Measurements from ENCODE around the gene MOSPD3.

The MOSPD3 gene

GRCh38 chr7:100595188-100595587 lies 17.2 kb upstream of the MOSPD3 start:
- Histone ChIP-seq H3K4me1 (ENCODE audit: insufficient read depth, low read length, severe bottlenecking) (no peaks in the 10 kb centered on the region), H2AFZ (ENCODE audit: low read length) (no peak overlapping the region), H3K4me2 (ENCODE audit: low read length) (no peak overlapping the region), H3K9me2 (ENCODE audit: low read depth, low read length) (no peaks in the 10 kb centered on the region), H3K9me3 (ENCODE audit: low read length) (no peaks in the 10 kb centered on the region), H3F3A (ENCODE audit: insufficient read depth, low read length) (no peaks in the 10 kb centered on the region), H3K27ac (ENCODE audit: low read depth, low read length, poor library complexity, severe bottlenecking) (no peak overlapping the region), H3K36me3 (ENCODE audit: insufficient read depth, low read length) (no peaks in the 10 kb centered on the region; the same call in 1 of the 2 replicates), H3K27me3 (ENCODE audit: insufficient read depth, low read length) (peaks cover 19% of the 10 kb centered on the region), H4K20me1 (ENCODE audit: insufficient read depth, low read length) (no peaks in the 10 kb centered on the region), H3K79me2 (ENCODE audit: insufficient read depth, low read length) (no peaks in the 10 kb centered on the region), H3K4me3 (ENCODE audit: low read depth, low read length, poor library complexity, severe bottlenecking) (no peak overlapping the region), H3K9ac (ENCODE audit: low read length) (no peak overlapping the region)
- TF ChIP-seq, protein P1, sequence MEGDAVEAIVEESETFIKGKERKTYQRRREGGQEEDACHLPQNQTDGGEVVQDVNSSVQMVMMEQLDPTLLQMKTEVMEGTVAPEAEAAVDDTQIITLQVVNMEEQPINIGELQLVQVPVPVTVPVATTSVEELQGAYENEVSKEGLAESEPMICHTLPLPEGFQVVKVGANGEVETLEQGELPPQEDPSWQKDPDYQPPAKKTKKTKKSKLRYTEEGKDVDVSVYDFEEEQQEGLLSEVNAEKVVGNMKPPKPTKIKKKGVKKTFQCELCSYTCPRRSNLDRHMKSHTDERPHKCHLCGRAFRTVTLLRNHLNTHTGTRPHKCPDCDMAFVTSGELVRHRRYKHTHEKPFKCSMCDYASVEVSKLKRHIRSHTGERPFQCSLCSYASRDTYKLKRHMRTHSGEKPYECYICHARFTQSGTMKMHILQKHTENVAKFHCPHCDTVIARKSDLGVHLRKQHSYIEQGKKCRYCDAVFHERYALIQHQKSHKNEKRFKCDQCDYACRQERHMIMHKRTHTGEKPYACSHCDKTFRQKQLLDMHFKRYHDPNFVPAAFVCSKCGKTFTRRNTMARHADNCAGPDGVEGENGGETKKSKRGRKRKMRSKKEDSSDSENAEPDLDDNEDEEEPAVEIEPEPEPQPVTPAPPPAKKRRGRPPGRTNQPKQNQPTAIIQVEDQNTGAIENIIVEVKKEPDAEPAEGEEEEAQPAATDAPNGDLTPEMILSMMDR (IDR thresholded peaks at IDR 0.05; ENCODE audit: low read length): no peak
- no peak for TF ChIP-seq EZH2 (IDR thresholded peaks at IDR 0.05; ENCODE audit: borderline replicate concordance, low read length)

GRCh38 chr7:100598425-100598824 lies 13.9 kb upstream of the MOSPD3 start:
- Histone ChIP-seq H3K36me3 (ENCODE audit: insufficient read depth, low read length) (no peaks in the 10 kb centered on the region), H3F3A (ENCODE audit: insufficient read depth, low read length) (no peaks in the 10 kb centered on the region)

GRCh38 chr7:100599911-100600729 lies 12.2 kb upstream of the MOSPD3 start:
- H2AFZ ChIP-seq (ENCODE audit: low read length): no peak overlapping the region
- TF ChIP-seq, protein P1 (IDR thresholded peaks at IDR 0.05; ENCODE audit: low read length): peak; percentile 85
- TF ChIP-seq EZH2 (IDR thresholded peaks at IDR 0.05; ENCODE audit: borderline replicate concordance, low read length): no peak
- no peaks in the 10 kb centered on the region for H3K36me3 ChIP-seq (ENCODE audit: insufficient read depth, low read length)
- H3K4me2 ChIP-seq (ENCODE audit: low read length): no peak overlapping the region
- H3K9ac ChIP-seq (ENCODE audit: low read length): no peak overlapping the region
- no peaks in the 10 kb centered on the region for H3K79me2 ChIP-seq (ENCODE audit: insufficient read depth, low read length)
- H3K27ac ChIP-seq (ENCODE audit: low read depth, low read length, poor library complexity, severe bottlenecking): no peak overlapping the region
- no peaks in the 10 kb centered on the region for H3F3A ChIP-seq (ENCODE audit: insufficient read depth, low read length)
- H3K9me3 ChIP-seq (ENCODE audit: low read length): no peaks in the 10 kb centered on the region
- H3K4me3 ChIP-seq (ENCODE audit: low read depth, low read length, poor library complexity, severe bottlenecking): no peak overlapping the region
- H3K9me2 ChIP-seq (ENCODE audit: low read depth, low read length): no peaks in the 10 kb centered on the region
- peaks cover 12% of the 10 kb centered on the region for H3K4me1 ChIP-seq (ENCODE audit: insufficient read depth, low read length, severe bottlenecking)
- H3K27me3 ChIP-seq (ENCODE audit: insufficient read depth, low read length): peaks cover 3% of the 10 kb centered on the region
- H4K20me1 ChIP-seq (ENCODE audit: insufficient read depth, low read length): no peaks in the 10 kb centered on the region

More at GRCh38 chr7:100598425-100598824, 13.9 kb upstream of the MOSPD3 start:
- no peak overlapping the region for H3K4me2 ChIP-seq (ENCODE audit: low read length)
- no peak overlapping the region for H3K4me3 ChIP-seq (ENCODE audit: low read depth, low read length, poor library complexity, severe bottlenecking)
- no peaks in the 10 kb centered on the region for H3K9me2 ChIP-seq (ENCODE audit: low read depth, low read length)
- no peak for TF ChIP-seq EZH2 (IDR thresholded peaks at IDR 0.05; ENCODE audit: borderline replicate concordance, low read length)
- TF ChIP-seq, protein P1 (IDR thresholded peaks at IDR 0.05; ENCODE audit: low read length): no peak
- no peak overlapping the region for H3K27ac ChIP-seq (ENCODE audit: low read depth, low read length, poor library complexity, severe bottlenecking)
- H3K79me2 ChIP-seq (ENCODE audit: insufficient read depth, low read length): no peaks in the 10 kb centered on the region
- no peak overlapping the region for H3K9ac ChIP-seq (ENCODE audit: low read length)
- H3K27me3 ChIP-seq (ENCODE audit: insufficient read depth, low read length): peaks cover 15% of the 10 kb centered on the region
- no peak overlapping the region for H2AFZ ChIP-seq (ENCODE audit: low read length)
- no peaks in the 10 kb centered on the region for H3K9me3 ChIP-seq (ENCODE audit: low read length)
- peaks cover 2% of the 10 kb centered on the region for H3K4me1 ChIP-seq (ENCODE audit: insufficient read depth, low read length, severe bottlenecking)
- H4K20me1 ChIP-seq (ENCODE audit: insufficient read depth, low read length): no peaks in the 10 kb centered on the region

Measured in OCI-LY1 (cell line).